Measurements from ENCODE around the gene GRK1.

Gene GRK1

GRCh38 chr13:113638173-113638746 is 28.8 kb upstream of the GRK1 start:
- no peak for DNase-seq (ENCODE audit: low read depth)
- H3K4me3 ChIP-seq (replicated peaks; ENCODE audit: low read depth, low read length), result no peak overlapping the region
- no peak for TF ChIP-seq CTCF (IDR thresholded peaks at IDR 0.05; ENCODE audit: low read length, missing control alignments)

DNA sequence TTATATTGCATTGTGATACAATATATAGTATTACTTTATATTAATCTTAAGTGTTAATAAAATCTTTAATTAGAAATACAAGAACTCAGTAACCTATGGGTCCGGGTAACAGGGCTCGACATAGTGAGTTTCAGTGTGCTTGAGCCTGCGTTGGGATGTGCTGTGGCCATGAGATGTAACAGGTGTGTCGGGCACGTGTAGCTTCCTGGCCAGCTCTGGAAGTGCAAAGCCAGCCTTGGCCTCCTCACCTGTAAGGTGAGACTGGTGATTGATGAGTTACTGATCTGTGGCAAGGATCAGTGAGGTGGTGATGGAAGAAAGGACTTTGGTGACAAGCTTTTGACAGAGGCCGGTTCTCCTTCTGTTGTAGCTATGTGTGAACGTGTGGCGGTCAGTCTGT is 28.2 kb upstream of the GRK1 start:
- no peak for TF ChIP-seq CTCF (IDR thresholded peaks at IDR 0.05; ENCODE audit: low read length, missing control alignments)
- H3K4me3 ChIP-seq (replicated peaks; ENCODE audit: low read depth, low read length), result no peak overlapping the region
- no peak for DNase-seq (ENCODE audit: low read depth)

DNA sequence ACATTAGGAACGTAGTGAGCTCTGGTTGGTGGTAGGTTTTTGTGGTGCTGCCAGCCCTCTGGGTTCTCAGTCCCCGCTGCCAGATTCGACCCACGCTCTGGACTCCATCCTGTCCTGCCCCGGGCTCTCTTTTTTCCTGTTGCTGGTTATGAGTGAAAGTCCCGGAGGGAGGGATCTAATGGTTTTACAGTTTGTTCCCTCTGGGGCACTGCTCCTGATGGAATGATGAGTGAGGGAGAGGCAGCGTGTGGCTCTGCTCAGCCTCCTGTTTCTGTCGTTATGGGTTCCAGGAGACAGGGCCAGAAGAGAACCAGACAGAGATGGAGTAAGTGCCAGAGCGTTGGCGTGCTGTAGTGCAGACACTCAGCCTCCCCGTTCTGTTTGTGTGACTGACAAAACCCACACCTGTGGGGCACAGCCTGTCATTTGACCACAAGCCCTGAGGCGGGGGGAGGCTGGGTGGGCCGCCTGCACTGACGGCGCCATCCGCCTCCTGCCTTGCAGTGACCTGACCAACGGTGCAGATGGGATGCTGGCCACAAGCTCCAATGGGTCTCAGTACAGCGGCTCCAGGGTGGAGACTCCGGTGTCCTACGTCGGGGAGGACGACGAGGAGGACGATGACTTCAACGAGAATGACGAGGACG is 27.3 kb upstream of the GRK1 start:
- DNase-seq (ENCODE audit: low read depth), result no peak
- no peak for TF ChIP-seq CTCF (IDR thresholded peaks at IDR 0.05; ENCODE audit: low read length, missing control alignments)

GRCh38 chr13:113641426-113641825 is 25.6 kb upstream of the GRK1 start:
- DNase-seq (ENCODE audit: low read depth), result no peak
- no peak for TF ChIP-seq CTCF (IDR thresholded peaks at IDR 0.05; ENCODE audit: low read length, missing control alignments)
- H3K4me3 ChIP-seq (replicated peaks; ENCODE audit: low read depth, low read length), result no peak overlapping the region

More for the DNA sequence above, 27.3 kb upstream of the GRK1 start:
- no peak overlapping the region for H3K4me3 ChIP-seq (replicated peaks; ENCODE audit: low read depth, low read length)

DNA sequence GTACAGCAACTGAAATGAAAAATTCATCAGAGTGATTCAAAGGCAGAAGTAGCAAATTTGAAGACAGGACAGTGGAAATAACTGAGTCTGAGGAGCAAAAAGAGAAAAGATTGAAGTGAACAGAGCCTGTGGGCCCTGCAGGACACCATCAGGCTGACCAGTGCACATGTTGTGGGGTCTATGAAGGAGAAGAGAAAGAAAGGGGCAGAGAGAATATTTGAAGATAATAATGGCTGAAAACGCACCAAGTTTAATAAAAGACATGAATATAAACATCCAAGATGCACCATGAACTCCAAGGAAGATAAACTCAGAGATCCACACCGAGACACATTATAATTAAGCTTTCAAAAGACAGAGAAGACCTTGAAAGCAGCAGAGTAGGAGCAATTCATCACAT is 24.5 kb upstream of the GRK1 start:
- no peak for DNase-seq (ENCODE audit: low read depth)
- no peak for TF ChIP-seq CTCF (IDR thresholded peaks at IDR 0.05; ENCODE audit: low read length, missing control alignments)
- H3K4me3 ChIP-seq (replicated peaks; ENCODE audit: low read depth, low read length), result no peak overlapping the region

- DNase-seq (ENCODE audit: low read depth), result no peak
- TF ChIP-seq CTCF (IDR thresholded peaks at IDR 0.05; ENCODE audit: low read length, missing control alignments), result no peak
- H3K4me3 ChIP-seq (replicated peaks; ENCODE audit: low read depth, low read length), result no peak overlapping the region
Observed at GRCh38 chr13:113643593-113643992, 23.4 kb upstream of the GRK1 start.

GRCh38 chr13:113644800-113645199 is 22.2 kb upstream of the GRK1 start:
- no peak for TF ChIP-seq CTCF (IDR thresholded peaks at IDR 0.05; ENCODE audit: low read length, missing control alignments)
- no peak for DNase-seq (ENCODE audit: low read depth)
- no peak overlapping the region for H3K4me3 ChIP-seq (replicated peaks; ENCODE audit: low read depth, low read length)

Data from fibroblast of pulmonary artery (primary cell).